ENCODE data around the gene ADAMTS16.
A peak's percentile ranks its signal among the peaks of the same experiment; 100 is the strongest.

ADAMTS16 gene

DNA sequence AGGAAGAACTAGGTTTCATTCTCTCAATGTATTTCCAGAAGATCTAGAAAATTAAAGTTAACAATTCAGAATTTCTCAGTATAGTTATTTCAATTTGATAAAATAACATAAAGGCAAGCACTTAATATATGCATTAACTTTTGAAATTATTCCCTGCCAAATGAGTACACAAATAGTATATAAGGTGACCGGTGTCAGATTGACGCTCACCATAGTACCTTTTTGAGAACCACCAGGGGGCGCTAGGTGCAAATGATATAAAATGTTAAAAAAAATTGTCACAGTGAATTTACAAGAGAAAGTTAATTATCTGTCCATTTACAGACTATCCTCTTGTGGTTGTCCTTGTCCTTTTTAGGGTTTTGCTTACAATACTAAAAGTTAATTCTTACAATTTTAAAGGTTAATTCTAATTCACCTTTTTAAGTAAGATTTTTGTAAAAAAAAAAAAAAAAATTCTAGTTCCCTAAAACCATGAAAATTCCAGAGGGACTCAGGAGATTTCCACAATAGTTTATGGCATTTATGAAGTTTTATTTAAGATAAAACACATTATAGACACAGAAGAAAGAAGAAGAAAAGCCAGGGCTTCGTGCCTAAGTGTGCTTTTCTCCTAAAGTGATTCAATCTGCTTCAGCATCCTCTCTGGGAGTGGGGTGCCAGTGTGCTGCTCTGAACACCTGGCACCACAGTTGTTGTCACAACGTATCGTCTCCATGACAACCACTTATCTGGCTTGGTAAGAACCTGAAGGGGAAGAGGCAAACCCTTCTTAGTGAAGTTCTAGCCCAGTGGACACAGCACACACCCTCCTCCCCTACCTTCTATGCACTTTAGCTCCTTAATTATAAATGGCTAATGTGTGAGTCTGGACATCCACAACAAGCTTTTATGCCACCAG, 1.7 kb downstream of the ADAMTS16 start:
- DNase-seq: peak; percentile 62 to 72

DNA sequence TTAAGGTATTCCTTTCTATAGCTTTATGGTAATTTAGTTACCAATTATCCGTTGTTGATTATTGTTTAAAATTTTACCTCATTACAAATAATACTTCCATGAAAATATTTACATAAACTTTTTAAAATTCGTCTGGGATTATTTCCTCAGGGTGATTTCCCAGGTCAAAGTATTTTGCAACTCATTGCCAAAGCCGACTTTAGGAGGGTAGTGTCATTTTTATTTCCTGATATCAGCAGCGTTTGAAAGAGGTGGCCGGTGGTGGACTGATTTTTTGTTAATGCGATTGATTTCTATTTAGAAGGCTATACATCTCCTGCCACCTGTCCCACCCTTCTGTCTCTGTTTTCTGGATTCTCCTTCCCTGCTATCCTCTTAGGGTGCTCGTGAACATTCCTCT, 4.3 kb downstream of the ADAMTS16 start:
- DNase-seq: no peak

DNA sequence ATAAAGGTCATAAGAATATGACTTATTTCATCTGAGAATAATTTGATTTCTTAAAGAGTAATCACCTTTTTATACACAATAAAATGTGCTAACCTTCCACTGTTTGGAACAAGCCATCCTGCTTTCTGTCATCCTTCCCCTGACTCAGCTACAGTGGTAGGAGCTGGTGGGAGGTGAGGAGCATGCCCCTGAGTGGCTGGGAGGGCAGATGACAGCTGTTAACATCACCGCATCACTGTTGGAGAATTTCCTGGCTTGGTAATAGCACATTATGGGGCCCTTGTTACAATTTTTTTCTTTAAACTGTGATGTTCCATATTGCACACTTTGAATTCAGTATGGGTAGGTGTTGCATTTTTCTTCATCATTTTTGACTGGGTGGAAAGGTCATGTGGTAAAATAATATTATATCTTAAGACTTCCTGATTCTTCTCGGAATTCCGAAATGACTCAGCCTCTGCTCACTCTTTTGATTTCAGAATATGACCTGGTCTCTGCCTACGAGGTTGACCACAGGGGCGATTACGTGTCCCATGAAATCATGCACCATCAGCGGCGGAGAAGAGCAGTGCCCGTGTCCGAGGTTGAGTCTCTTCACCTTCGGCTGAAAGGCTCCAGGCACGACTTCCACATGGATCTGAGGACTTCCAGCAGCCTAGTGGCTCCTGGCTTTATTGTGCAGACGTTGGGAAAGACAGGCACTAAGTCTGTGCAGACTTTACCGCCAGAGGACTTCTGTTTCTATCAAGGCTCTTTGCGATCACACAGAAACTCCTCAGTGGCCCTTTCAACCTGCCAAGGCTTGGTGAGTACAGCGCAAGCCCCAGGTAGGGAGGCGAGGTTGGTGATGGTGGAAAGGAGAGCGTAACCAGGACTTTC, 5.8 kb downstream of the ADAMTS16 start:
- DNase-seq: no peak

DNA sequence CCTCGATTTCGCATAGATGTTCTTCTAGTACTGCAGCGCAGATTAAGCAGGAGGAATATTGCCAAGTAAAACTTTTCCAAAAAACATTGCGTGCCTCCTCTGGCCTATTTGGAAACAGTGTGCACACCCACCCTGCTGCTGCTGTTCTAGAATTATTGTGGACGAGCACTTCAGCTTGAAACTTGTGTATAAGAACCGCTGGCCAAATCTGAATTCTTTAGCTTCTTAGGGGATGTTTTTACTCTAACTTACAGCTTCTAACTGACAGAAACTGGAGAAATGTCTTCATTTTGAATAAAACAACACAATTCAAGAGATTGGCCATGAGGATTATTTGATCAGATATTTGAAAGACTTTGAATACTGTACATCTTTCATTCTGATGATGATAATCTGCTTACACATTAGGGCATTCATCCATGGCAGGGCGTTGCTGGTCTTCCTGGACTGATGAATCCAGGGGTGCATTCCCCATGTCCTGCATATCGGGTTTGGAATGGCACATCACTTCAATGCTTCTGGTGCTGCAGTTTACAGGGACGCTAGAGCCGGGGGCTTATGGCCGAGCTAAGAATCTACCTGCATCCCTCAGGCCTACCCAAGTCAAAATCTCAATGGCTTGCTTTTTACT, 6.5 kb downstream of the ADAMTS16 start:
- no peak for DNase-seq

DNA sequence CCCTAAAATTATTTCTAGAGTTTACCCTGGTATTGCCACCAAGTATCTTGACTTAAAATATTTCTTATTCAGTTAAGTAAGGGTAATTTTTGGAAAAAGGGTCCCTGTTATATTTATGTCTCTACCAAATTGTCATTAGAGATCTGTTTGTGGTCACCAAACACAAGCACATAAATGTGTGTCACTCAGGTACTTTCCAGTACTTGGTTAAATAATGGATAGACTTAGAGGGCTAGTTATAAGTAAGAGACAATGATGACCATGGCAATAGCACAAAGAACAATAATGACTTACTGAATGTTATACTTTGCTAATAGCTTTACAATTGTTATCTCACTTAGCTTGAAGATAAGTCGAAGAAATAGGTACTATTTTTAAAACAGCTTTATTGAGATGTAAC, 9.0 kb downstream of the ADAMTS16 start:
- no peak for DNase-seq

DNA sequence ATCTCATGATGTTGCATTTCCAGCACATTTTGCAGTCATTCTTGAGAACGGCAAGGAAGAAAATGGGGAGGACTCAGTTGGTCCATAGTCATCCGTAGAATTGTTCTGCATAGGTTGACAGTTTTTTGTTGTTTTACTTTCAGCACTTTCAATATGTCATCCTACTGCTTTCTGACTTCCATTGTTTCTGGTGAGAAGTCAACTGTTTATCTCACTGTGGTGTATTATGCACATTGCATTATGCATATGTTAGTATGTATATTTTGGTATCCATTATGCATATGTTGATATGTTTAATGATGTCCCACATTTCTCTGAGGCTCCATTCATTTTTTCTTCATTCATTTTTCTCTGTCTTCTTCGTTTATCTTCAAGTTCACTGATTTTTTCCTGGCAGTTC, 10.5 kb downstream of the ADAMTS16 start:
- DNase-seq: no peak

DNA sequence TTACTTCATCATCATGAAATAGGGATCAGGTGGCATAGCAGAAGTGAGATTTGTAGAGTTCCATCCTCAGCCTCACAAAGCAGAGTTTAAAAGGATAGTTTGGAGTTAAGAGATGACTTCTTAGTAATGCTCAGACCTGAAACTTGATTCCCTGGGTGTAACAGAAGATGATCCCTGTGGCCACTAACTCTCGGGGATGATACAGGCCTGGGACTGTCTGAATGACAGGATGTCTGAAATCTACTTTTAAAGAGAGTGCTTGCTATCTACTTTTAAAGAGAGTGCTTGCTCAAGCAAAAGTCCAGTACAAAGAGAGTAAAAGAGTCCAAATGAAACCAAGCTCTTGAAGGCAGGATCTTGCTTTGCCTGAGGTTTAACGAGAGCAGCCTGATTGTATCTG, 14.6 kb downstream of the ADAMTS16 start:
- DNase-seq: no peak

DNA sequence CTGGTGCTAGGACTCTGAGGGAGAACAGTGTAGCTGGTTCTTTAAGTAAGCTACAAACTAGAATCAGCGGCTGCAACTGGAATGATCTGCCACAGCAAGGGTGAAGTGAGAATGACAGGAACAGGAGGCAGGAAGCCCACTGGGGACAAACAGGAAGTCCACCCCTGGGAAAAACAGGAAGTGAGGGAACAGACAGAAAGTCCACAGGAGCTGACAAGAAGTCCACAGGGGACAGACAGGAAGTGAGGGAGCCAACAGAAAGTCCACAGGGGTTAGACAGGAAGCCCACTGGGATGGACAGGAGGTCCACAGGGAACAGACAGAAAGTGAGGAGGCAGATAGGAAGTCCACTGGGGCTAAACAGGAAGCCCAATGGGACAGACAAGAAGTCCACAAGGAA, 15.5 kb downstream of the ADAMTS16 start:
- DNase-seq: no peak

DNA sequence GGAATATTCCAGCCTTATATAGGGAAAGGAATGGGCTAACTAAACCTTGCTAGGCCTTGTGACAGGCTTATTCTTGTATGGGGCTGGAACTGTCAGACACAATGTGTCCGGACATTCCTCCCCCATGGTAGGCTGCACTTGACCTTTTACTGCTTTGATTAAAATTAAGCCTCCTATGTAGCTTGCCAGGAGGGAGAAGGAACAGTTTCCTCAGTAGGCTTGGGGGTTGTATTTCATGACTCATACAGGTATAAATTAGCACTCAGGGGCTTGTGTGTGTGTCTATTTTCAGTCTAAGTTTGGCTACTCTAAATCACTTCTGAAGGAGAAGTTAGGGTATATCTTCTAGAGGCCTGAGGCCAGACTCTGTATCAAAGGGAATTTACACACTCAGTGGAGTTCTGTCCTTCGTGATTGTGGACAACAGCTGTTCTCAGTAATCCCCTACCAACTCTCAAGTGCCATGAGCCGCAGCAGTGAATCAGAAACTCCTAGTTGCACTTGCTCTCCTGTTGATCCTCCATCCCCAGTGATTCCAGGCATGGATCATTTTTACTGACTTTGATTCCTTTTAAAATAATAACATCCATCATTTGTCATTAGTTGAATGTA, 16.4 kb downstream of the ADAMTS16 start:
- no peak for DNase-seq

DNA sequence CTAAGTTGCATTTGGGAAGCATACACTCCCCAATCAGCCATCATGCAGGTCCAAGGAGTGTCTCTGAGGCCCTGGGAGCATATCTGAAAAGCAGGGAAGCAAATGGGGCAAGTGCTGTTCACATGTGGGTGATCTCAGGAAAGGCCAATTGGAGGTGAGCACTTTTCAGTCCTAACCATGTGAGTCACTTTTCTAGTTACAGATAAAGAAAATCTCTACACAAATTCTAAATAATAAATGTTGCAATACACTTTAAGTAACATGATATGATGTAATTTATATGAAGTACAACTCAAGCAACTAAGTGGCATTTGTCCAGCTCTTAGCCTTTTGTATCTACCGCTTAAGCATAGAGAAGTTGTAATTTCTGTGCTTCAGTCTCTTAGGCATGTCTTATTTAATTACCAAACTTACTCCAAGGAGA, 18.4 kb downstream of the ADAMTS16 start:
- no peak for DNase-seq

DNA sequence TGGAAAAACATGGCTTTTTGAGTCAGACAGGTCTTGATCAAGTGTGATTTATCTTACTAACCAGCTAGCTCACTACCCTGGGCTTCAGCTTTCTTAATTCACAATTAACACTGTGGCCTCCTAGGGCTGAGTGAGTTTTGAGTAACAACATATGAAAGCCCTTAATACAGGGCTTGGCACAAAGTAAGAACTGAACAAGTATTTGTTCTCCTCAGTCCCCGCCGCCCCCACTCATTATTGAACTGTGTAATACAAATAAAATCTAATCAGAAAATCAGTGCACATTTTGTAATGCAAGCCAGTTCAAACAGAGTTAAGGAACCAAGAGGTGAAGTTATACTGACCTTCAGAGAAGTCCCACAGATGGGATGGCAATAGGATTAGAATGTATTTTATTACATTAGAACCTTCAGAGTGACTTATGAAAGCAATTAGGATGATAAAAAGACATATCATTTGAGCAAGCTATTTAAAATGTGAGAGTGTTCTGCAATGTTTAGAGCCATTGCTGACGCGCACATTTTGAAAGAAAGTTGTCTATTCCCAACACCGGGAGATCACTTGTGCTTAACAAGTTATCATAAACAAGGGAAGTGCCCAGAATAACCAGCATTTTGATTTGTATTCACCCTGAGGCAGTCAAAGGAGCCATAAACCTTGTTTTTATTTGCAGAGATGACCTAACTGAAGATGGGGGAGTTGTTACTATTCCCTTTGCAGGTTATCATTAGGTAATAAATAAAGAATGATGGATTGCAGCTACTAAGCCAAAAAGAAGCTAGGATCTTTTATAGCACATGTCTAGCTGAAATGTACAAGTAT, 19.4 kb downstream of the ADAMTS16 start:
- no peak for DNase-seq

DNA sequence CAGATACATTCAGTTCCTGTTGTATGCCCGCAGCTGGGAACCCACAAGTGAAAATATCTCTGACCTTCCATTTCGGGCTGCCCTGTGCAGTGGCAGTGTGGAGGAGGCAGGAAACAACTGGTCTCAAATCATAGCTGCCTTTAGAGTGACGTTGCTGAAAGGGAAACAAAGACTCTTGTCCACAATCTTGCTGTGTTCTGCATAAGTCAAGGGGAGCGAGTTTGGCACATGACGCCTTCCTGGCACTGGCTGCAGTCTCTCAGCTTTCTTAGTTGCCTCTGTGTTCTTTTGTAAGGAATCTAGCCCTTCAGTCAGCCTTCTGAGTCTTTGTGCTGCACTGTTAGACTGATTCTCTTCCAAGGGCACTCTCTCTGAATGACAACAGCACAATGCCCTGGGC, 24.0 kb downstream of the ADAMTS16 start:
- DNase-seq: no peak

DNA sequence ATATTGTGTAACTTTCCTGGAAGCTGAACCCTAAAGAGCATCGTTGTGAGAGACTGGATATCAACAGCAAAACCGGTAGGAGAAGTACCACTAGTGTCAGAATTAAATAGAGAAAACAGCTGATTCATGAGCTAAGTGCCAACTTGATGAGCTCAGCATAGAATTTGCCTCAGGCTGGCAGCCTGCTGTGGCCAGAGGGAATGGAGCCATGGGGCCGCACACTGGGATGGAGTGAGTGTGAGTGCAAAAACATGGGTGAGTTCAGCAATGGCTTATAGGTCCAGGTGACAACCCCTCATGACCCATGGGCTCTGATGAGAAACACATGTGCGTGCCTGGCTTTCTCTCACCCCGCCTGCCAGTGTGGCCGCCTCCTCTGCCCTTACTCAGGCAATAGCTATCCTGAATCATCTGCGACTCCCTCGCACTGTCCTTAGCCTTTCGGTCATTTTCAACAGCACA, 25.4 kb downstream of the ADAMTS16 start:
- DNase-seq: no peak

DNA sequence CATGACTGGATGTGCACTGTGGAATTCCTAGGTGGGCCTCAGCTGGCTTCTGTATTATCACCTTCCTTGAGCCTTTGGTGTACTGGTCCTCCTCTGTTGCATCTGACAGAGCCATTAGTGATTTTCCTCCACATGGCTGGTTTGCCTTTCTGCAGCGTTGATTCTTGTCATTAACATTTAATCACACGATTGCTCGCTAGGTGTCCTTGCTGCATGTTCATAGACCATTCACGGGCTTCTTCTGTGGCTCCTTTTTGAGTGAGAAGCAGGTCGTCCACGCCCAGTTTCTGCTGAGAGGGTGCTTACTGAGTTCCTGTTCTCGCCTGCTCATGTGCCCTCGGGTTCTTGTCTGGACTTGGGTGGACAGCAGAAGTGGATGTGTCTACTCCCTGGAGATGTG, 29.3 kb downstream of the ADAMTS16 start:
- no peak for DNase-seq

DNA sequence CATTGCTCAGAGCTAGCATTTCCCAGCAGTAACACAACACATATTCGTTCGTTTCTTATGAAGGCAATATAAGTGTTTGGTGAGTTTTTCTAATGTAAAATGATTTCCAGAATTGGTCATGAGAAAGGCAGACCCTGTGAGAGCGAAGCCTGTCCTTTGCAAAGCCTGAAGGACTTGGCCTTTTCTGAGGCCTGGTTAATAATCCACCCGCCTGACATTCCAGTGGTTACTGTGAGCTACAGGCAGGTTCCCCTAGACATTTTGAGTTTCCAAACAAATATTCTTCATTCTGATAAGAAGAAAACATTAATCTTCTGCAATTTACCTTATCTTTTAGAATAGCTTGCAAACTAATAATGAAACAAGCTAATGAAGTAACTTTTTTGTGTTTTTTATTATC, 38.0 kb downstream of the ADAMTS16 start:
- no peak for DNase-seq

DNA sequence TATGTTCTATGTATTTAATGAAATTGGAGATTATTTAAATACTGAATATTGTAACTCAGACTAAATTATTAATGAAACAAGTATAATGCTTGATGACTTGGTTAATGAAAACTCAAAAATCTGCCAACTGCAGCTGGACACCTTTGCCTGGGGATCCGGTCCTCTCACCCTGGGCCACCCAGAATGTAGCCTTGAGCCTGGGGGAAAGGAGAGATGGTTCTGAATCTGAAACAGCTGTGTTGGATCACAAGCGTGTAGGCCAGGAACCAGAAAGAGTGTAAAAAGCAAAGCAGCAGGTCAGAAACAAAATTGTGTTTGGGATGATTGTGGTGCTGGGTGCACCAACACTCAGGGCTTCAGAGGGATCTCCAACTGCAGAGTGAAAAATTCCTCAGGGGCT, 38.5 kb downstream of the ADAMTS16 start:
- DNase-seq: no peak

DNA sequence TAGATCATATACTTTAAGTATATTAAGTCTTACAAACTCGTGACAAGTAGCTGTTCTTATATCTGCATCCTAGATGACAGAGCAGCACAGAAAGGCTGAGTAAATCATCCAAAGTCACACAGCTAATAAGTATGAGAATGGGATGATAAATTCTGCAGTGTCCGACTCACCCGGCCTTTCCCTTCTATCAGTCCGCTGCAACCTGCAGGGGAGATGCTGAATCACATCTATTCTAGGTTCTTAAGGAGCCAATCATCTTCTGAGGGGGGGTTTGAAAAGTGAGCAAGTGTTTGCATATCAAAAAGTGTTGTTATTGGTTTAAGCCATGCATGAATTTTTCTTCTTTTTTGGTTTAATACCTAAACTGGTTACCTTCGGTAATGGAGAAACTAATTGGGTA, 38.9 kb downstream of the ADAMTS16 start:
- no peak for DNase-seq

DNA sequence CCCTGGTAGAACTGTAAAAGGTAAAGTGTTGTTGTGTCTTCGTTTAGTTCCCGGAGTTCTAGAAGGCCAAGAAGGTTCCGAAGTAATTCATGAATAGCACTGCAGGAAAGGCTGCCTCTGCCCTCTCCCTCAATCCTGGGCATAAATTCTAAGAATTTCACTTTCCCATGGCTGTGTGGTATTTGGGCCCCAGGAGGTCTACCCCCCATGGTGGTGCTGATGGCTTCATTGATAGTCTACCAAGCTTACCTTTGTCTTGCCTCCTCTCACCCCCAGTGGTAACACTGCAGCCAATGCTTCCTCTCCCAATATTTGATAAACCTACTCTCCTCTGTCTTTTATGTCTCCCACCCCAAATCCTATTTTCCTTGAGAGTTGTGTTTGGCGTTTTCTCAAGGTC, 39.5 kb downstream of the ADAMTS16 start:
- DNase-seq: no peak

DNA sequence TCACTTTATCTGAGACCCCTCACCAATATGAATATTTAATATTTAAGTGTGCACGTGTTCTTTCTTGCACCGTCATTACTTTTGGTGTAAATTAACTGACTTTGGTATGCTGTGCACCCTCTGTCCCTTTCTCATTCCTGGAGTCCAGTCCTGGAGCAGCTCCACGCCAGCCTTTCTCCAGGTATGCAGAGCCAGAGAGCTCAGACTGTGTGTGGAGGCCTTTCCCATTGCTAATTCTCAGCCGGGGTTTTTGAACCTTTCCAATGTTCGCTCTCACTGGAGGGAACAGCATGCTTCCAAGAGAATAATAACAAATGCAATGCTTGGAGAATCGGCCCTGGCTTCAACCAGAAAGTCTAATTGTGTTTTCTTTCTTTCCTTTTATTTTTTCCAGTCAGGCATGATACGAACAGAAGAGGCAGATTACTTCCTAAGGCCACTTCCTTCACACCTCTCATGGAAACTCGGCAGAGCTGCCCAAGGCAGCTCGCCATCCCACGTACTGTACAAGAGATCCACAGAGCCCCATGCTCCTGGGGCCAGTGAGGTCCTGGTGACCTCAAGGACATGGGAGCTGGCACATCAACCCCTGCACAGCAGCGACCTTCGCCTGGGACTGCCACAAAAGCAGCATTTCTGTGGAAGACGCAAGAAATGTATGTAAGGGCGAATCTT, 41.7 kb downstream of the ADAMTS16 start:
- DNase-seq: no peak

DNA sequence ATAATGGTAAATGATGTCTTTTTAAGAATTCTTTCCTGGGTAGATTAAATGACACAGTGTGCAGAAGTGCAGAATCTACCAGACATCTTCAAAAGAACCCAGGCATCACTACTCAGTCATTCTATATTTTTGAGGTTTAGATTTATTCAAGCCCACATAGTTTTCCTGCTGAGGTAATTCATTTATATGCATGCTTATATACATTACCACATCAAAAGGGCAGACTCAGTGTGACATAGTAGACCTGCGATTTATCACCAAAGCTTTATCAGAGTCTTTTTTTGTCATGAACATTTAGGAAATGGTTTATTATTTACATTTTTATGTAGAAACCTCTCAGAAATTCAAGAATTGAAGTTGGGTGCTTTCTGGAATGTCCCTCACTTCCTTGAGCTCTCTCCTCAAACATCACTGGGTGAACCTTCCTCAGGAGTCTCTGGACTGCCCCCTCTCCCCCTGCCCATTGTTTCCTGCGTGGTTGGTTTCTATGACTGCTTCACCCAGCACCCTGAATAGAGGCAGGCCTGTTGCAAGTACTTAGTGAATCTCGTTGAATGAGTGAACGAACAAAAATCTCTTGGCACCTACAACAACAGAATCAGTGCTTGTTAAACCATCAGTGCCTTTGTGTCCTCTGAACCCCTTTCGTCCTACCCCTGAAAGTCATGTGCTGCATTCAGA, 42.5 kb downstream of the ADAMTS16 start:
- DNase-seq: no peak

DNA sequence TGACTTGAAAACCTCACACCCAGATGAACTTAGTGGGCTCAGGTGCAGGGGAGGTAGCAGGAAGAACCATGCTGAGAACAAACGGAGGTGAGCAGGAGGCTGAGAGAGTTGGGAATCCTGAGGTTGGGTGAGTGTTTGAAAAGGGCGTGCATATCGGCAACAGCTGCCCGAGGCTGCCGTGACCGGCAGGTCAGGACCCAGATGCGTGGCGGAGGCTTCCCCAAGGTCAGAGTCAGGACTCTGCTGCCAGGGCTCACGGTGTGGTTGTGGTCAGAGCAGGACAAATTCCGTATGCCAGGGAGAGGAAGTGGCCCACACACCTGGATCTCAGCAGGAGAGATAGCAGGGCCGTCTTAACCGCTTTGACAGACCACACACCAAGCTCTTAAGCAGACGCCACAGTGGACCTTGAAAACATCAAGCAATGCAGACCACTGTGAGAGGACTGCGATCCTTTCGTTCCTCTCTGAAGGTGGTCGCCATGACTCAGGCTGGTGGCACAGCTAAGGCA, 43.1 kb downstream of the ADAMTS16 start:
- DNase-seq: no peak

Data from NCI-H446 (cell line).